H1 (cell line): ENCODE data around the gene GLE1. TPM values are rescaled to one million over a fixed set of nuclear protein-coding genes. Genes with fewer than 3 reads are reported as not detected.
A peak's percentile ranks its signal among the peaks of the same experiment; 100 is the strongest.

Source experiments
- CTCF ChIA-PET: fragments of 300-600 bp; sonication (Branson Sonifier 250); formaldehyde crosslinking; loops from one replicate; lab custom pipeline; 2021; ENCODE audit not compliant: partially characterized antibody; lab: Charles Lee
- POLR2A ChIA-PET: fragments of 300-600 bp; sonication (Branson Sonifier 250); formaldehyde crosslinking; loops from one replicate; lab custom pipeline; 2021; ENCODE audit warnings: inconsistent platforms; ENCODE audit not compliant: partially characterized antibody; lab: Charles Lee
- DNase-seq, 2 experiments: peaks; one replicate each; pipeline versions ENCODE4 v3.0.0 to v3.0.0-alpha.2; 2010 to 2022; ENCODE audit warnings: low spot score in 2 of 2, low read depth in 1 of 2, mixed read lengths in 1 of 2
- FAIRE-seq: peaks from 2 replicates; lab custom pipeline; 2011; peaks lifted over from hg19 to GRCh38; lab: Jason Lieb, UNC
- H2AFZ ChIP-seq: 2 replicates; pipeline ENCODE4 v1.8.1; 2012; ENCODE audit warnings: low read length, inconsistent platforms
- H2AK5ac ChIP-seq: 2 replicates; pipeline ENCODE4 v1.6.1; 2013; ENCODE audit warnings: low read depth, low read length
- H2BK120ac ChIP-seq: replicated peaks from 2 replicates; pipeline ENCODE3; 2013; ENCODE audit warnings: low read depth, low read length, inconsistent platforms
- H2BK12ac ChIP-seq: 2 replicates; pipeline ENCODE4 v1.6.1; 2013; ENCODE audit warnings: low read depth, low read length
- H2BK15ac ChIP-seq: 2 replicates; pipeline ENCODE4 v1.6.1; 2013; ENCODE audit warnings: low read length
- H2BK20ac ChIP-seq: 2 replicates; pipeline ENCODE4 v1.6.1; 2013; ENCODE audit warnings: low read length
- H2BK5ac ChIP-seq: 2 replicates; pipeline ENCODE4 v1.6.1; 2013; ENCODE audit warnings: low read depth, low read length
- H3K14ac ChIP-seq: 2 replicates; pipeline ENCODE4 v1.6.1; 2013; ENCODE audit warnings: inconsistent platforms; ENCODE audit not compliant: insufficient read length
- H3K18ac ChIP-seq: 2 replicates; pipeline ENCODE4 v1.6.1; 2013; ENCODE audit warnings: low read length; ENCODE audit errors: extremely low read depth
- H3K23ac ChIP-seq: 2 replicates; pipeline ENCODE4 v1.6.1; 2013; ENCODE audit warnings: inconsistent platforms; ENCODE audit not compliant: insufficient read length
- H3K23me2 ChIP-seq: 2 replicates; pipeline ENCODE4 v1.6.1; 2013; ENCODE audit warnings: low read depth, low read length
- H3K27ac ChIP-seq: 2 replicates; pipeline ENCODE4 v1.6.1; 2011; ENCODE audit warnings: low read depth, low read length, inconsistent platforms
- H3K27me3 ChIP-seq, 4 experiments: replicated peaks in 1 of 4; 1 replicate in 1 of 4; 2 replicates in 3 of 4; pipeline versions ENCODE4 v1.6.1 to v1.8.1; 2011 to 2013; ENCODE audit warnings: low read length in 3 of 4, mild to moderate bottlenecking in 3 of 4, inconsistent platforms in 2 of 4, mixed read lengths in 2 of 4, moderate library complexity in 1 of 4; ENCODE audit not compliant: control insufficient read depth in 3 of 4, insufficient read depth in 3 of 4; ENCODE audit errors: extremely low read depth in 1 of 4
- H3K36me3 ChIP-seq, 4 experiments: 2 replicates each; pipeline versions ENCODE4 v1.6.1 to v1.8.1; 2011 to 2013; ENCODE audit warnings: mild to moderate bottlenecking in 4 of 4, low read length in 3 of 4, moderate library complexity in 2 of 4, control low read depth in 1 of 4, inconsistent platforms in 1 of 4; ENCODE audit not compliant: insufficient read depth in 4 of 4, control insufficient read depth in 2 of 4
- H3K4ac ChIP-seq: replicated peaks from 2 replicates; pipeline ENCODE3; 2013; ENCODE audit warnings: low read length, low read depth, mixed read lengths, inconsistent platforms; ENCODE audit not compliant: insufficient read length
- H3K4me1 ChIP-seq, 4 experiments: replicated peaks in 1 of 4; 1 replicate in 1 of 4; 2 replicates in 3 of 4; pipeline versions ENCODE4 v1.6.1 to v1.8.1; 2011 to 2013; ENCODE audit warnings: low read length in 3 of 4, inconsistent platforms in 2 of 4, mixed read lengths in 1 of 4; ENCODE audit not compliant: insufficient read depth in 4 of 4, control insufficient read depth in 3 of 4
- H3K4me2 ChIP-seq, 2 experiments: 2 replicates each; pipeline versions ENCODE4 v1.6.1 to v1.8.1; 2011 to 2013; ENCODE audit warnings: low read depth in 2 of 2, low read length in 2 of 2, control low read depth in 1 of 2, inconsistent platforms in 1 of 2, mild to moderate bottlenecking in 1 of 2; ENCODE audit not compliant: insufficient read depth in 1 of 2
- H3K4me3 ChIP-seq, 4 experiments: fragments of 200-600, 300-600 bp in 1 of 4; sonication (generic), shearing (Covaris generic), sonication (Bioruptor Twin) in 1 of 4; 2 replicates each; pipeline versions ENCODE4 v1.5.1 to v1.8.1; 2011 to 2016; ENCODE audit warnings: low read length in 4 of 4, low read depth in 3 of 4, control low read depth in 2 of 4, inconsistent platforms in 2 of 4, mild to moderate bottlenecking in 2 of 4, mixed read lengths in 1 of 4, moderate library complexity in 1 of 4; ENCODE audit not compliant: insufficient read depth in 2 of 4; ENCODE audit errors: extremely low read depth in 1 of 4
- H3K56ac ChIP-seq: replicated peaks from 2 replicates; pipeline ENCODE3; 2013; ENCODE audit warnings: low read depth, mild to moderate bottlenecking, mixed read lengths, low read length, inconsistent platforms; ENCODE audit not compliant: insufficient read length
- H3K79me1 ChIP-seq: 2 replicates; pipeline ENCODE4 v1.6.1; 2013; ENCODE audit warnings: low read depth, low read length, control low read depth
- H3K79me2 ChIP-seq, 2 experiments: 2 replicates each; pipeline versions ENCODE4 v1.6.1 to v1.8.1; 2012 to 2013; ENCODE audit warnings: low read length in 2 of 2, mild to moderate bottlenecking in 2 of 2, inconsistent platforms in 1 of 2; ENCODE audit not compliant: insufficient read depth in 2 of 2, control insufficient read depth in 1 of 2
- H3K9ac ChIP-seq, 4 experiments: replicated peaks in 1 of 4; 1 replicate in 1 of 4; 2 replicates in 3 of 4; pipeline versions ENCODE4 v1.6.1 to v1.8.1; 2011 to 2013; ENCODE audit warnings: low read depth in 3 of 4, low read length in 3 of 4, control low read depth in 2 of 4, mild to moderate bottlenecking in 2 of 4, moderate library complexity in 2 of 4, inconsistent platforms in 1 of 4; ENCODE audit errors: extremely low read depth in 1 of 4
- H3K9me3 ChIP-seq, 2 experiments: 2 replicates each; pipeline versions ENCODE4 v1.6.1 to v1.8.1; 2012 to 2013; ENCODE audit warnings: mild to moderate bottlenecking in 2 of 2, moderate library complexity in 2 of 2, control low read depth in 1 of 2, inconsistent platforms in 1 of 2, low read depth in 1 of 2, low read length in 1 of 2, mixed read lengths in 1 of 2; ENCODE audit not compliant: insufficient read depth in 2 of 2
- H4K20me1 ChIP-seq, 2 experiments: replicated peaks in 1 of 2; 2 replicates each; pipeline versions ENCODE3 to v1.8.1; 2011 to 2013; ENCODE audit warnings: inconsistent platforms in 2 of 2, low read length in 2 of 2, mild to moderate bottlenecking in 1 of 2; ENCODE audit not compliant: insufficient read depth in 2 of 2, control insufficient read depth in 1 of 2
- H4K5ac ChIP-seq: 2 replicates; pipeline ENCODE4 v1.6.1; 2013; ENCODE audit warnings: low read length, low read depth, mixed read lengths, inconsistent platforms; ENCODE audit not compliant: insufficient read length
- H4K8ac ChIP-seq: 2 replicates; pipeline ENCODE4 v1.8.0; 2013; ENCODE audit warnings: mild to moderate bottlenecking, moderate library complexity, low read length, inconsistent platforms; ENCODE audit not compliant: insufficient read depth; ENCODE audit errors: extremely low read depth
- H4K91ac ChIP-seq: replicated peaks from 2 replicates; pipeline ENCODE3; 2013; ENCODE audit warnings: low read length, mixed read lengths, inconsistent platforms; ENCODE audit not compliant: insufficient read length
- CTCF ChIP-seq, 3 experiments: IDR thresholded peaks; 1 replicate in 2 of 3; 2 replicates in 1 of 3; pipeline versions ENCODE4 v1.5.1 to v1.6.1; 2011; ENCODE audit warnings: low read length in 3 of 3, mild to moderate bottlenecking in 3 of 3, inconsistent platforms in 2 of 3, low read depth in 1 of 3, moderate library complexity in 1 of 3; ENCODE audit not compliant: insufficient read depth in 1 of 3; ENCODE audit errors: control extremely low read depth in 1 of 3
- WGBS, 2 experiments: shearing (Covaris generic) in 1 of 2; methylation state at CpG; one replicate each; pipeline versions ENCODE4 v1.1.6 to v1.1.7; 2013 to 2015; ENCODE audit warnings: low lambda C conversion rate in 2 of 2, mixed read lengths in 2 of 2, inconsistent platforms in 1 of 2, low coverage in 1 of 2, missing lambda C conversion rate in 1 of 2; ENCODE audit not compliant: insufficient replicate concordance in 2 of 2, insufficient coverage in 1 of 2, insufficient read length in 1 of 2; ENCODE audit errors: extremely low coverage in 1 of 2, missing lambda C conversion rate in 1 of 2; 5-methylcytosine and 5-hydroxymethylcytosine counted together
- polyA plus RNA-seq, 7 experiments: library from polyadenylated mRNA; depleted of rRNA in 3 of 7; stranded (reverse) in 5 of 7; unstranded in 2 of 7; fragments of >200 nt in 5 of 7; fragments of 200-250 nt in 2 of 7; gene quantifications; 1 replicate in 5 of 7; 2 replicates in 1 of 7; 4 replicates in 1 of 7; pipeline versions ENCODE4 v1.2.1 to v1.2.3, GENCODE V29; 2011 to 2013; ENCODE audit warnings: missing spikeins in 2 of 7, mixed read lengths in 2 of 7
- total RNA-seq: library from RNA; stranded (reverse); fragmentation: NEBNext Ultra II Directional; extraction: Animal tissue kit (Norgen Biotek cat#: 25700); gene quantifications from 2 replicates; pipeline ENCODE4 v1.2.1, GENCODE V29; 2021
- TF ChIP-seq, protein P1 (sequence below): IDR thresholded peaks from 2 replicates; pipeline ENCODE4 v1.6.1; 2012; ENCODE audit warnings: inconsistent platforms

GLE1 gene
- total and polyA plus RNA-seq, 2 of the 8 experiments (the other 6 are each of a cell fraction or from before 2014, with no cell fraction given), result 9.6 to 14.9 TPM

GRCh38 chr9:128479262-128479661 lies 25.3 kb upstream of the GLE1 start:
- H4K91ac ChIP-seq, result no peak overlapping the region
- no peaks in the 10 kb centered on the region for H3K9me3 ChIP-seq
- no peak overlapping the region for H3K4ac ChIP-seq
- H3K79me2 ChIP-seq, result no peaks in the 10 kb centered on the region
- H3K27ac ChIP-seq, result no peak overlapping the region
- H2AFZ ChIP-seq, result no peak overlapping the region
- 71% methylated on average over 1 of the region's 1 CpG; no CpG with 5 or more reads in 1 of the 2 experiments for WGBS, 2 experiments
- H3K23me2 ChIP-seq, result no peaks in the 10 kb centered on the region
- no peak overlapping the region for H3K4me3 ChIP-seq
- no peaks in the 10 kb centered on the region for H3K27me3 ChIP-seq
- no peak overlapping the region for H2AK5ac ChIP-seq
- H2BK5ac ChIP-seq, result no peak overlapping the region; the same call in 1 of the 2 replicates
- H4K20me1 ChIP-seq, result peaks cover 0 to 2% of the 10 kb centered on the region in 2 experiments
- POLR2A ChIA-PET, result interaction anchor here (1.8 kb wide), 1 partner anchor 21 kb away, joined by 4 read pairs; no protein-coding TSS in a partner anchor
- no peak overlapping the region for H3K4me2 ChIP-seq
- no peak overlapping the region for H2BK20ac ChIP-seq
- TF ChIP-seq CTCF (IDR thresholded peaks at IDR 0.05; ENCODE audit: control extremely low read depth in 1 of 3, insufficient read depth in 1 of 3, low read depth in 1 of 3, low read length in 3 of 3), result peak in 1 of 3 experiments; percentile 2; a peak in 1 of 4 replicates
- TF ChIP-seq, protein P1, sequence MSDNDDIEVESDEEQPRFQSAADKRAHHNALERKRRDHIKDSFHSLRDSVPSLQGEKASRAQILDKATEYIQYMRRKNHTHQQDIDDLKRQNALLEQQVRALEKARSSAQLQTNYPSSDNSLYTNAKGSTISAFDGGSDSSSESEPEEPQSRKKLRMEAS, result no peak
- H3K14ac ChIP-seq, result no peak overlapping the region
- H4K5ac ChIP-seq, result no peak overlapping the region
- H2BK15ac ChIP-seq, result no peak overlapping the region
- no peak overlapping the region for H2BK120ac ChIP-seq
- CTCF ChIA-PET, result no interaction called here
- H3K9ac ChIP-seq, result no peak overlapping the region
- H3K56ac ChIP-seq, result no peak overlapping the region
- H3K79me1 ChIP-seq, result no peaks in the 10 kb centered on the region
- no peak overlapping the region for H2BK12ac ChIP-seq
- DNase-seq, result no peak
- no peak overlapping the region for H3K23ac ChIP-seq
- H3K18ac ChIP-seq, result no peak overlapping the region
- no peaks in the 10 kb centered on the region for H3K4me1 ChIP-seq
- no peak overlapping the region for H4K8ac ChIP-seq
- no peak for FAIRE-seq
- peaks cover 0 to 3% (median 0%) of the 10 kb centered on the region in 4 experiments; a peak in 1 of 8 replicates for H3K36me3 ChIP-seq
